ENCODE results near the gene UGT1A3.
A peak's percentile ranks its signal among the peaks of the same experiment; 100 is the strongest.

- peak; percentile 84 for TF ChIP-seq FOXA2 (IDR thresholded peaks at IDR 0.05)
- no peak for TF ChIP-seq CTCF (IDR thresholded peaks at IDR 0.05; ENCODE audit: low read depth, low read length, missing input control)
- peak; percentile 50 for TF ChIP-seq MAX (IDR thresholded peaks at IDR 0.05)
- peak; percentile 81 for TF ChIP-seq ATF3 (IDR thresholded peaks at IDR 0.05)
- TF ChIP-seq REST (IDR thresholded peaks at IDR 0.05) = peak; percentile 62
- TF ChIP-seq JUND (IDR thresholded peaks at IDR 0.05) = peak; percentile 83 to 94
- TF ChIP-seq NR2F2 (IDR thresholded peaks at IDR 0.05) = peak; percentile 77
- peak; percentile 99 to 100 for TF ChIP-seq RXRA (IDR thresholded peaks at IDR 0.05)
- TF ChIP-seq TAF1 (conservative IDR thresholded peaks at IDR 0.05) = peak; percentile 49
- no peak for TF ChIP-seq GABPA (IDR thresholded peaks at IDR 0.05 in 1 of 2, conservative IDR thresholded peaks at IDR 0.05 in 1 of 2)
- TF ChIP-seq HNF4A (conservative IDR thresholded peaks at IDR 0.05) = peak; percentile 96 to 98
- TF ChIP-seq YY1 (IDR thresholded peaks at IDR 0.05) = peak; percentile 74
These were observed 27.7 kb downstream of the UGT1A3 start for GRCh38 chr2:233756429-233757081.

Measured in liver (tissue), 3 donors.